ENCODE data around the gene AHNAK.

AHNAK gene

DNA sequence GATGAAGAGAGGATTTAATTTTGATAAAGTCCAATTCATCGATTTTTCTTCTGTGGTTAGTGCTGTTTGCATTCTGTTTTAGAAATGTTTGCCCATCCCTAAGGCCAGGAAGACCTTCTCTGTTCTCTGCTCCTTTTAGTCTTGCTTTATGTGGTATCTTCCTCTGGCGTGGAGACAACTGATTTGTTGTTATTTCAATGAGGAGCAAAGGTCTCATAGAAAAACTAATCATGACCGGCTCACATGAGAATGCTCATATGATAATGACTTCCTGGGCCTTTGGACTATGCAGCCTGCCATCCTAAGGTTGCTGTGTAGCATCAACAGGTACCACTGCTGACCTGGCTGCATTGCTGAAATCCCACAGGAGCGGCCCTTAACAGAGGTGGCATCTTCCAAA is 108.0 kb downstream of the AHNAK start:
- Histone ChIP-seq H3K4me2 (ENCODE audit: low read length) (no peak overlapping the region), H4K5ac (ENCODE audit: low read length) (no peak overlapping the region), H3K56ac (ENCODE audit: low read length) (no peak overlapping the region), H3K4me1 (ENCODE audit: control insufficient read depth, low read depth, low read length) (peaks cover 3% of the 10 kb centered on the region), H4K8ac (ENCODE audit: low read depth, low read length) (no peak overlapping the region), H3K79me1 (ENCODE audit: low read length) (no peaks in the 10 kb centered on the region), H2BK15ac (replicated peaks; ENCODE audit: low read depth) (no peak overlapping the region), H3K27me3 (ENCODE audit: insufficient read depth, low read length, poor library complexity) (no peaks in the 10 kb centered on the region), H3K36me3 (ENCODE audit: control insufficient read depth, insufficient read depth, low read length) (no peaks in the 10 kb centered on the region), H3K23ac (ENCODE audit: low read length) (no peak overlapping the region), H2AK5ac (ENCODE audit: low read length) (no peak overlapping the region), H3K4me3 (ENCODE audit: low read length) (no peak overlapping the region), H3K27ac (ENCODE audit: low read depth, low read length) (no peak overlapping the region), H3K18ac (ENCODE audit: low read length) (no peak overlapping the region), H3K9ac (ENCODE audit: low read length) (no peak overlapping the region), H2BK5ac (ENCODE audit: low read length) (no peak overlapping the region), H3K79me2 (ENCODE audit: control insufficient read depth, insufficient read depth, low read length) (no peaks in the 10 kb centered on the region), H3K4ac (ENCODE audit: low read depth, low read length) (no peak overlapping the region), H2BK120ac (ENCODE audit: low read depth, low read length) (no peak overlapping the region)
- no peak for DNase-seq
- no CpG with 5 or more reads among the region's 4 CpGs for WGBS (ENCODE audit: extremely low coverage, insufficient coverage, low lambda C conversion rate)

DNA sequence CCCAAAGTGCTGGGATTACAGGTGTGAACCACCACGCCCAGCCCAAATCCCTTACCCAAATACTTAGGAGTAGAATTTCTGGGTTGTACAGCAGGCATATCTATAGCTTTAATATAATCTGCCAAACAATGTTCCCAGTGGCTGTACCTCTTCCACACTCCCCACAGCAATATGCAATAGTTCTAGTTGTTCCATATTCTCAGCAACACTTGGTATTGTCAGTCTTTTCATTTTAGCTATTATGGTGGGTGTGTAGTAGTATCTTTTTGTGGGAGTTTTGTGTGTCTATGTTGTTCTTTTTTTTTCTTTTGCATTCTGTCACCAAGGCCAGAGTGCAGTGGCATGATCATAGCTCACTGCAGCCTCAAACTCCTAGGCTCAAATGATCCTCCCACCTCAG is 109.0 kb downstream of the AHNAK start:
- no peak overlapping the region for H4K8ac ChIP-seq (ENCODE audit: low read depth, low read length)
- no CpG with 5 or more reads among the region's 1 CpG for WGBS (ENCODE audit: extremely low coverage, insufficient coverage, low lambda C conversion rate)
- H2BK5ac ChIP-seq (ENCODE audit: low read length), result no peak overlapping the region
- peaks cover 3% of the 10 kb centered on the region for H3K4me1 ChIP-seq (ENCODE audit: control insufficient read depth, low read depth, low read length)
- no peak overlapping the region for H3K4me2 ChIP-seq (ENCODE audit: low read length)
- H2AK5ac ChIP-seq (ENCODE audit: low read length), result no peak overlapping the region
- no peaks in the 10 kb centered on the region for H3K27me3 ChIP-seq (ENCODE audit: insufficient read depth, low read length, poor library complexity)
- no peak overlapping the region for H2BK15ac ChIP-seq (replicated peaks; ENCODE audit: low read depth)
- DNase-seq, result no peak
- no peak overlapping the region for H3K23ac ChIP-seq (ENCODE audit: low read length)
- H3K27ac ChIP-seq (ENCODE audit: low read depth, low read length), result no peak overlapping the region
- no peak overlapping the region for H3K18ac ChIP-seq (ENCODE audit: low read length)
- H3K56ac ChIP-seq (ENCODE audit: low read length), result no peak overlapping the region
- H3K79me2 ChIP-seq (ENCODE audit: control insufficient read depth, insufficient read depth, low read length), result no peaks in the 10 kb centered on the region
- no peak overlapping the region for H3K4ac ChIP-seq (ENCODE audit: low read depth, low read length)
- H3K9ac ChIP-seq (ENCODE audit: low read length), result no peak overlapping the region
- H3K36me3 ChIP-seq (ENCODE audit: control insufficient read depth, insufficient read depth, low read length), result no peaks in the 10 kb centered on the region
- H3K4me3 ChIP-seq (ENCODE audit: low read length), result no peak overlapping the region
- no peak overlapping the region for H4K5ac ChIP-seq (ENCODE audit: low read length)
- H2BK120ac ChIP-seq (ENCODE audit: low read depth, low read length), result no peak overlapping the region
- H3K79me1 ChIP-seq (ENCODE audit: low read length), result no peaks in the 10 kb centered on the region

DNA sequence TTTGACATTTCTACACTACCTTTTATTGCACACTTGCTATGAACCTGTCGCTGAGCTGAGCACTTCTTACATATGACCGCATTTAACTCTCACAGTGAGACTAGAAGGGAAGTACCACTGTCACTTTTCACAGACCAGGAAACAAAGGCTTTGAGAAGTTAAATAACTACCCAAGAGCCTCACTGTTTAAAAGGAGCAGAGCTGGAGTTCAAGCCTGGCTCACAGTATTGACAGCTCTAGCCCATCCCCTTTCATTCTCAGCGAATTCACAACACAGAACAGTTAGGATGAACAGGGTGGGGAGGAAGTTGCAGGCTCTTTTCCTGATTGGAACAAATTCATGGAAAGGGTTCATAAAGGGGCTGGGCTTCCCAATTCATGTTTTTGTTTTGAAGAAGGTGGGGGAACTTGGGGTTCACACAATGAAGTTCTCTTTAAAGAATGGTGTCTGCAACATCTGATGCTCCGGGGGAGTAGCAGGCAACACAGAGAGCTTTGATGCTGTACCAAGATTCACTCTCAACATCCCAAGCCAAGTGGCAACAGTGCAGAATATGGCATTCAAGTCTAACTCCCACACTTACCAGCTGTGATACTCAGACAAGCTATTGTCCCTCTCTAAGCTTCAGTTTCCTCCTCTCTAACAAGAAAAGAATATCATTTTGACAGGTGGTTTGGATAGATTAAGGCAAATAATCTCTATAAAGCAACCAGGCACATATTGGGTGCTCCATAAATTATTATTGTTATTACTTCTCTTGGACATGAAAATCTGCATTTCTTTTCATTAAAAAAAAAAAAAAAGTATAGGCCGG is 110.6 kb downstream of the AHNAK start:
- Histone ChIP-seq H3K79me2 (ENCODE audit: control insufficient read depth, insufficient read depth, low read length) (no peaks in the 10 kb centered on the region), H3K56ac (ENCODE audit: low read length) (no peak overlapping the region), H3K79me1 (ENCODE audit: low read length) (no peaks in the 10 kb centered on the region), H3K27me3 (ENCODE audit: insufficient read depth, low read length, poor library complexity) (no peaks in the 10 kb centered on the region), H2BK120ac (ENCODE audit: low read depth, low read length) (no peak overlapping the region), H3K4me3 (ENCODE audit: low read length) (no peak overlapping the region), H2BK5ac (ENCODE audit: low read length) (no peak overlapping the region), H3K4me2 (ENCODE audit: low read length) (no peak overlapping the region), H3K9ac (ENCODE audit: low read length) (no peak overlapping the region), H4K5ac (ENCODE audit: low read length) (no peak overlapping the region), H3K18ac (ENCODE audit: low read length) (no peak overlapping the region), H3K27ac (ENCODE audit: low read depth, low read length) (no peak overlapping the region), H3K4me1 (ENCODE audit: control insufficient read depth, low read depth, low read length) (peaks cover 3% of the 10 kb centered on the region), H3K36me3 (ENCODE audit: control insufficient read depth, insufficient read depth, low read length) (no peaks in the 10 kb centered on the region), H2BK15ac (replicated peaks; ENCODE audit: low read depth) (no peak overlapping the region), H2AK5ac (ENCODE audit: low read length) (no peak overlapping the region), H4K8ac (ENCODE audit: low read depth, low read length) (no peak overlapping the region), H3K4ac (ENCODE audit: low read depth, low read length) (no peak overlapping the region), H3K23ac (ENCODE audit: low read length) (no peak overlapping the region)
- no peak for DNase-seq
- no CpG with 5 or more reads among the region's 5 CpGs for WGBS (ENCODE audit: extremely low coverage, insufficient coverage, low lambda C conversion rate)

DNA sequence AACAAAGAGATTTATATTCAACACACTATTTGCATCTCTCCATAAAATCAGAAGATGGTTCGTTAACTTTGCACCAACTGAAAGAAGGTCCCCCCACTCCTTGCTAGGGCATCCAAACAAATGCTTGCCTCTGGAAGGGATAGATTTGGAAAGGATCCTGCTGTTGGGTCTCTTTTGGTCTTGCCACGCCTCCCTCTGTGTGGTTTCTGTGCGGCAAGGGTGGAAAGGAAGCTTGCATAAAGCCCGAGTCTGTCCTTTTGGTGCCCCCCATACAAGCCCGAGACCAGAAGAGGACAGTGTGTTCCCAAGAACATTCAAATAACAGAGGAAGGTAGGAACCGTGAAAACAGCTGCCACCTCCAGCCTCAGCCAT is 112.7 kb downstream of the AHNAK start:
- Histone ChIP-seq H2BK5ac (ENCODE audit: low read length) (no peak overlapping the region), H3K4ac (ENCODE audit: low read depth, low read length) (no peak overlapping the region), H3K4me2 (ENCODE audit: low read length) (no peak overlapping the region), H3K79me2 (ENCODE audit: control insufficient read depth, insufficient read depth, low read length) (no peaks in the 10 kb centered on the region), H4K5ac (ENCODE audit: low read length) (no peak overlapping the region), H3K23ac (ENCODE audit: low read length) (no peak overlapping the region), H3K4me3 (ENCODE audit: low read length) (no peak overlapping the region), H3K27ac (ENCODE audit: low read depth, low read length) (no peak overlapping the region), H3K9ac (ENCODE audit: low read length) (no peak overlapping the region), H4K8ac (ENCODE audit: low read depth, low read length) (no peak overlapping the region), H3K36me3 (ENCODE audit: control insufficient read depth, insufficient read depth, low read length) (no peaks in the 10 kb centered on the region), H2AK5ac (ENCODE audit: low read length) (no peak overlapping the region), H3K4me1 (ENCODE audit: control insufficient read depth, low read depth, low read length) (no peaks in the 10 kb centered on the region), H3K18ac (ENCODE audit: low read length) (no peak overlapping the region), H3K56ac (ENCODE audit: low read length) (no peak overlapping the region), H3K79me1 (ENCODE audit: low read length) (no peaks in the 10 kb centered on the region), H3K27me3 (ENCODE audit: insufficient read depth, low read length, poor library complexity) (no peaks in the 10 kb centered on the region), H2BK15ac (replicated peaks; ENCODE audit: low read depth) (no peak overlapping the region), H2BK120ac (ENCODE audit: low read depth, low read length) (no peak overlapping the region)
- WGBS (ENCODE audit: extremely low coverage, insufficient coverage, low lambda C conversion rate), result no CpG with 5 or more reads among the region's 6 CpGs
- no peak for DNase-seq

DNA sequence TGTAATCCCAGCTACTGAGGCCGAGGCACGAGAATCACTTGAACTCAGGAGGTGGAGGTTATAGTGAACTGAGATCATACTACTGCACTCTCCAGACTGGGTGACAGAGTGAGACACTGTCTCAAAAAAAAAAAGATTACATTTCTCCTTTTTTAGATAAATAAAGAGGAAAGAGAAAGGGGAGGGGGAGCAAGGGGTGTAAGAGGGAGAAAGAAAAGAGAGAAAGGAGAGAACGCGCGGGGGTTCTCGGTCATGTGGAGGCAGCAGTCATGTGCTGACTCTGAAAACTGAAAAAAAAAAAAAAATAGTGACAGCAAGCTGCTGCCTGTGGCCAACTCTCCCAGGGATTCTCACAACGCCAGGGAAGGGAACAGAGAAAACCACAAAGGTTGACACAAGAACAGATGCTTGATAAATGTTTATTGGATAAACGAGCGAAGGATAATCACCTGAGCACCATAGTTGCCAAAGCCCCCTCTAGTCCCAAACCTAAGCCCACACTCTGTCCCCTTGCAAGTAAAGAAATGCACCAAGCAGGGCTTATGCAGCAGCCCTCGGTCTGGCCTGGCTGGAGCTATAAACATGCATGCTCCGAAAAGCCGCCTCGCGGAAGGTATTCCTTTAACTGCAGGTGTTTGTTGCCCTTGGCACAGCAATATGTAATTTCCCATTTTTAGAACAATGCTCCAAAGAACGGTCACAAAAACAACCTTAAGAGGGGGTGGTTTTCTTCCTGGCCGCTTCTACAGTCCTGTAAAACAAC is 113.3 kb downstream of the AHNAK start:
- H2BK15ac ChIP-seq (replicated peaks; ENCODE audit: low read depth), result no peak overlapping the region
- no peak overlapping the region for H3K4ac ChIP-seq (ENCODE audit: low read depth, low read length)
- peaks cover 2% of the 10 kb centered on the region for H3K4me1 ChIP-seq (ENCODE audit: control insufficient read depth, low read depth, low read length)
- WGBS (ENCODE audit: extremely low coverage, insufficient coverage, low lambda C conversion rate), result no CpG with 5 or more reads among the region's 16 CpGs
- no peaks in the 10 kb centered on the region for H3K27me3 ChIP-seq (ENCODE audit: insufficient read depth, low read length, poor library complexity)
- H3K36me3 ChIP-seq (ENCODE audit: control insufficient read depth, insufficient read depth, low read length), result no peaks in the 10 kb centered on the region
- H3K56ac ChIP-seq (ENCODE audit: low read length), result no peak overlapping the region
- no peak overlapping the region for H3K23ac ChIP-seq (ENCODE audit: low read length)
- H3K9ac ChIP-seq (ENCODE audit: low read length), result no peak overlapping the region
- H3K4me3 ChIP-seq (ENCODE audit: low read length), result no peak overlapping the region
- no peak overlapping the region for H3K4me2 ChIP-seq (ENCODE audit: low read length)
- no peak overlapping the region for H2BK120ac ChIP-seq (ENCODE audit: low read depth, low read length)
- no peak overlapping the region for H2BK5ac ChIP-seq (ENCODE audit: low read length)
- H3K18ac ChIP-seq (ENCODE audit: low read length), result no peak overlapping the region
- DNase-seq, result no peak
- H4K5ac ChIP-seq (ENCODE audit: low read length), result no peak overlapping the region
- no peak overlapping the region for H2AK5ac ChIP-seq (ENCODE audit: low read length)
- no peak overlapping the region for H3K27ac ChIP-seq (ENCODE audit: low read depth, low read length)
- H4K8ac ChIP-seq (ENCODE audit: low read depth, low read length), result no peak overlapping the region
- no peaks in the 10 kb centered on the region for H3K79me2 ChIP-seq (ENCODE audit: control insufficient read depth, insufficient read depth, low read length)
- H3K79me1 ChIP-seq (ENCODE audit: low read length), result no peaks in the 10 kb centered on the region
